Suprapubic skin (tissue), 4 donors: ENCODE results near the gene TUBGCP6. TPM values are rescaled to one million over a fixed set of nuclear protein-coding genes. Genes with fewer than 3 reads are reported as not detected.

Source experiments
- DNase-seq, 2 donors: peaks; one replicate each; pipeline ENCODE4 v3.0.0-alpha.2; 2019; ENCODE audit warnings: low spot score in 2 of 2
- H3K27ac ChIP-seq: fragments of 200-600 bp; sonication (generic); one replicate; pipeline ENCODE4 v1.5.1; 2019
- H3K27me3 ChIP-seq: fragments of 200-600 bp; sonication (generic); one replicate; pipeline ENCODE4 v1.5.1; 2019
- H3K36me3 ChIP-seq: fragments of 200-600 bp; sonication (generic); one replicate; pipeline ENCODE4 v1.5.1; 2019
- H3K4me1 ChIP-seq: fragments of 200-600 bp; sonication (generic); one replicate; pipeline ENCODE4 v1.5.1; 2019
- H3K4me3 ChIP-seq: fragments of 200-600 bp; sonication (generic); one replicate; pipeline ENCODE4 v1.5.1; 2019; ENCODE audit warnings: mild to moderate bottlenecking
- H3K9me3 ChIP-seq: fragments of 200-600 bp; sonication (generic); one replicate; pipeline ENCODE4 v1.5.1; 2019
- EP300 ChIP-seq: sonication (generic); formaldehyde crosslinking; IDR thresholded peaks from one replicate; pipeline ENCODE4 v1.6.1; 2017; ENCODE audit warnings: antibody characterized with exemption
- POLR2A ChIP-seq, 2 donors: fragments of 450-650 bp; IDR thresholded peaks; one replicate each; pipeline ENCODE4 v1.6.1; 2017; ENCODE audit warnings: antibody characterized with exemption in 2 of 2, mild to moderate bottlenecking in 2 of 2, moderate library complexity in 2 of 2
- POLR2AphosphoS5 ChIP-seq, 3 donors: sonication (generic); formaldehyde crosslinking; IDR thresholded peaks; one replicate each; pipeline ENCODE4 v1.6.1; 2017; ENCODE audit warnings: antibody characterized with exemption in 3 of 3
- WGBS: methylation state at CpG from one replicate; pipeline ENCODE4 v1.1.5; 2018; 5-methylcytosine and 5-hydroxymethylcytosine counted together
- total RNA-seq, 4 donors: library from RNA; depleted of rRNA; stranded (reverse); fragments of >200 nt; gene quantifications; one replicate each; pipeline ENCODE4 v1.1.0, GENCODE V29; 2016
- TF ChIP-seq, protein P1 (sequence below), 2 donors: fragments of 200-600 bp in 1 of 2; fragments of 450-650 bp in 1 of 2; sonication (generic) in 1 of 2; IDR thresholded peaks; one replicate each; pipeline ENCODE4 v1.5.1; 2016 to 2019; ENCODE audit warnings: antibody characterized with exemption in 2 of 2, mild to moderate bottlenecking in 1 of 2, moderate library complexity in 1 of 2

The TUBGCP6 gene
- total RNA-seq, 4 donors from 2014 or later: 43.0 to 113 (median 69.7) TPM

DNA sequence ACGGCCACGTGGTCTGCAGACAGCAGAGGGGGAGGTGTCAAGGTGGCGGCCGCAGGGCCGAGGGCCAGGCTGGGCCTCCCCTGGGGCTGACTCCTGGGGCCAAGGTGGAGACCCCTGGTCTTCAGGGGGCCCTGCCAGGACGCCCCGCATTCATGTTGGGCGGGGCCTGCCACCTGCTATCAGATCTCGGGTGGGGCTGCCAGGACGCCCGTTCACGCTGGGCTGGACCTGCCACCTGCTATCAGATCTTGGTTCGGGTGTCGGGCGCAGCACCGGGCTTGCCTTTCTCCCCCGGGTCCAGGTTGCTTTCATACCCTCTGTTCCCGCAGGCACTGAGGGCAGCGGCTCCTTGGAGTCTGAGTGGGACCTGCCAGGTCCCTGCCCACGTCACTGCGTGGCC, 41.5 kb upstream of the TUBGCP6 start:
- WGBS: 93% methylated on average over 2 of the region's 21 CpGs
- Histone ChIP-seq H3K27me3 (no peaks in the 10 kb centered on the region), H3K4me3 (no peak overlapping the region), H3K27ac (peak overlapping the region; percentile 8), H3K36me3 (peaks cover 92% of the 10 kb centered on the region), H3K4me1 (peaks cover 15% of the 10 kb centered on the region), H3K9me3 (no peaks in the 10 kb centered on the region)
- TF ChIP-seq POLR2AphosphoS5 (IDR thresholded peaks at IDR 0.05) (no peak), POLR2A (IDR thresholded peaks at IDR 0.05) (no peak), EP300 (no peak)
- TF ChIP-seq, protein P1, sequence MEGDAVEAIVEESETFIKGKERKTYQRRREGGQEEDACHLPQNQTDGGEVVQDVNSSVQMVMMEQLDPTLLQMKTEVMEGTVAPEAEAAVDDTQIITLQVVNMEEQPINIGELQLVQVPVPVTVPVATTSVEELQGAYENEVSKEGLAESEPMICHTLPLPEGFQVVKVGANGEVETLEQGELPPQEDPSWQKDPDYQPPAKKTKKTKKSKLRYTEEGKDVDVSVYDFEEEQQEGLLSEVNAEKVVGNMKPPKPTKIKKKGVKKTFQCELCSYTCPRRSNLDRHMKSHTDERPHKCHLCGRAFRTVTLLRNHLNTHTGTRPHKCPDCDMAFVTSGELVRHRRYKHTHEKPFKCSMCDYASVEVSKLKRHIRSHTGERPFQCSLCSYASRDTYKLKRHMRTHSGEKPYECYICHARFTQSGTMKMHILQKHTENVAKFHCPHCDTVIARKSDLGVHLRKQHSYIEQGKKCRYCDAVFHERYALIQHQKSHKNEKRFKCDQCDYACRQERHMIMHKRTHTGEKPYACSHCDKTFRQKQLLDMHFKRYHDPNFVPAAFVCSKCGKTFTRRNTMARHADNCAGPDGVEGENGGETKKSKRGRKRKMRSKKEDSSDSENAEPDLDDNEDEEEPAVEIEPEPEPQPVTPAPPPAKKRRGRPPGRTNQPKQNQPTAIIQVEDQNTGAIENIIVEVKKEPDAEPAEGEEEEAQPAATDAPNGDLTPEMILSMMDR (IDR thresholded peaks at IDR 0.05): no peak
- no peak for DNase-seq

DNA sequence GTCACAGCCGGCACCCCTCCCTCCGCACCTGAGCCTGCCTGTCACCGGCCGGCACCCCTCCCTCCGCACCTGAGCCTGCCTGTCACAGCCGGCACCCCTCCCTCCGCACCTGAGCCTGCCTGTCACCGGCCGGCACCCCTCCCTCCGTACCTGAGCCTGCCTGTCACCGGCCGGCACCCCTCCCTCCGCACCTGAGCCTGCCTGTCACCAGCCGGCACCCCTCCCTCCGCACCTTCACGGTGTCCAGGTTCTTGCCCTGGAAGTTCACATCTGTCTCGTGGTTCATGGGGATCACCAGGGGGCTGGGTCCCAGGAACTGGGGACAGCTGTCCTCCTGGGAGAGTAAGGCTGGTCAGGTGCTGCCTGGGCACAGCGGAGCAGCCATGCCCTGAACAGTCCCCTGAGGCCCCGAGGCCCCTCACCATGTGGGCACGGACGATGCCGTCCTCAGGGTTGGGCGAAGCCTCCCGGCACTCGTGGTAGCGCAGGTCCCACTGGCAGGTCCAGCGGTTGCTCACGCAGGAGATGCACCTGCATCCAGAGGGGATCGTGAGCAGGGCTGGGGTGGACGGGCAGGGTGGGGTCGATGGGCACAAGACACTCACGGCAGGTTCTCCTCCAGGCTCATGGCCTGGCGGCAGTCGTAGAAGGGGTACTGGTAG, 40.9 kb upstream of the TUBGCP6 start:
- Histone ChIP-seq H3K4me3 (no peak overlapping the region), H3K36me3 (peaks cover 92% of the 10 kb centered on the region), H3K27ac (peak overlapping the region; percentile 8), H3K4me1 (peaks cover 15% of the 10 kb centered on the region), H3K27me3 (no peaks in the 10 kb centered on the region), H3K9me3 (no peaks in the 10 kb centered on the region)
- TF ChIP-seq POLR2A (IDR thresholded peaks at IDR 0.05) (no peak), POLR2AphosphoS5 (IDR thresholded peaks at IDR 0.05) (no peak), EP300 (no peak)
- TF ChIP-seq, protein P1 (IDR thresholded peaks at IDR 0.05): no peak
- DNase-seq: no peak
- WGBS: 89% methylated on average over 5 of the region's 34 CpGs

DNA sequence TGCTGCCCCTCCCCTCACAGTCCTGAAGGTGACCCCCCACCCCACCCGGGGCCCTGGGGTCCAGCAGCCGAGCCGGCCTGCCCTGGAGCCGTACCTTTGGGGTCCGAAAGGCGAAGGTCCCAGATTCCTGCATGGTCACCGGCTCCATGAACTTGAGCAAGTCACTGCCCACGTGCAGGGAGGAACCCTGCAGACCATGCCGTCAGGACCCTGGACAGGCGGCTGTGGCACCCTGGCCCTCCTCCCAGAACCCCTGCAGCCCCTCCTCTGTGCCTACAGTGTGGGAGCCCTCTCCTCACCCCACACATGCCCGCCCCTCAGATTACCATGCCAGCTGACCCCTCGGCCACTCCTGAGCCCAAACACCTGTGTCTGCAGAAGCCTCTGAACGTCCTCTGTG, 39.7 kb upstream of the TUBGCP6 start:
- 95% methylated on average over 4 of the region's 13 CpGs for WGBS
- Histone ChIP-seq H3K9me3 (no peaks in the 10 kb centered on the region), H3K36me3 (peaks cover 93% of the 10 kb centered on the region), H3K4me3 (no peak overlapping the region), H3K27ac (no peak overlapping the region), H3K27me3 (no peaks in the 10 kb centered on the region), H3K4me1 (peaks cover 15% of the 10 kb centered on the region)
- TF ChIP-seq POLR2A (IDR thresholded peaks at IDR 0.05): no peak
- no peak for TF ChIP-seq POLR2AphosphoS5 (IDR thresholded peaks at IDR 0.05)
- no peak for TF ChIP-seq EP300
- TF ChIP-seq, protein P1 (IDR thresholded peaks at IDR 0.05): no peak
- DNase-seq: no peak

DNA sequence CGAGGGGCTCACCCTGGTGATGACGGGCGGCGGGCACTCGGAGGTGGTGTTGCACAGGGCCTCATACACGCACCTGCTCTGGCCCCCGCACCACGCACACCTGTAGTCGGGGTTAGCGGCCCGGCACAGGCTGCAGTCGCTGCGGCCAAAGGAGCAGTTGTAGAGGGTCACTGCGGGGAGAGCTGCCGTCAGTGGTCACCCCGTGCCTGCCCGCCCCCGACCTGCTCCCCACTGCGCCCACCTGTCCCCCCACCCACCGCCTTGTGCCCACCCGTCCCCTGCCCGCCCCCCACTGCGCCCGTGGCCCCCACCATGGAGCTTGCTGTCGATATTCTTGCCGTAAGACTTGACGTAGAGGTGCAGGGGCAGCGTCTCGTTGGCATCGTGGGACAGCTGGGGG, 39.0 kb upstream of the TUBGCP6 start:
- DNase-seq: no peak
- Histone ChIP-seq H3K9me3 (no peaks in the 10 kb centered on the region), H3K4me1 (peaks cover 15% of the 10 kb centered on the region), H3K4me3 (no peak overlapping the region), H3K27ac (no peak overlapping the region), H3K27me3 (no peaks in the 10 kb centered on the region), H3K36me3 (peaks cover 93% of the 10 kb centered on the region)
- TF ChIP-seq POLR2A (IDR thresholded peaks at IDR 0.05) (no peak), POLR2AphosphoS5 (IDR thresholded peaks at IDR 0.05) (no peak), EP300 (no peak)
- 82% methylated on average over 13 of the region's 30 CpGs for WGBS

DNA sequence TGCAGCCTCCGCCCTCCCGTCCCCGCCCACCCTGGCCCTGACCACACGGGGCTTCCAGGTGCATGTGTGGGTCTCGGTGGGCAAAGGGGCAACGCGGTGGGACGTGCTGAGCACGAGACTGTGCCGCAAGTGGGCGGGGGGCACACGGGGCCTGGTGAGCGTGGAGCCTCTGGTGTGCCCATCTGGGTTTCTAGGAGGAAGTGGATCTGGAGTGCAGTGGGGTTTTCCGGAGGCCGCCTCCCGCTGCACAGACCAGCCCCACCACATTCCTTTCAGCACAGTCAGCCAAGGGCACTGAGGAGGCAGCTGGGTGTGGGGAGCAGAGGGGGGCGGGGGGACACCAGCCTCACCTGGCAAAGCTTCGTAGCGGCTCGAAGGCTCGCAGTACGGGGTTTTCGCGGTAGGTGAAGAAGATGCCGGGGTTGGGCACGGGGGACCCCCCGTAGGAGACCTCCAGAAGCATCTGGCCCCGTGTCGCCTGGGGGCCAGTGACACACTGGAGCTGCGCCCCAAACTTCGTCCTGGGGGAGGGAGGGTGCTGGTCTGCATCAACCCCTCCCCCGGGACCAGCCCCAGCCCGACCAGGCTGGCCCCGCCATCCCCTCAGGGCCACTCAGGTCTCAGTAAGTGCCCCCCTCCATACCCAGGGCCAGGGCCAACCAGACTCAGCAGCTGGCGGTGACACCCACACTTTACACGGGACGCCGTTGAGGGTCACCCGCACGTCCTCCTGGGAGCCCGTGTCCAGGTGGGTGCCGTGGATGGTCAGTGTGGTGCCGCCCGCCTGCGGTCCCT, 37.7 kb upstream of the TUBGCP6 start:
- DNase-seq: no peak
- H3K27me3 ChIP-seq: no peaks in the 10 kb centered on the region
- H3K36me3 ChIP-seq: peaks cover 93% of the 10 kb centered on the region
- H3K4me1 ChIP-seq: peaks cover 15% of the 10 kb centered on the region
- H3K4me3 ChIP-seq: peak overlapping the region; percentile 17
- no peaks in the 10 kb centered on the region for H3K9me3 ChIP-seq
- TF ChIP-seq EP300 (no peak), POLR2A (IDR thresholded peaks at IDR 0.05) (no peak), POLR2AphosphoS5 (IDR thresholded peaks at IDR 0.05) (peak in 1 of 3 donors; percentile 78)
- TF ChIP-seq, protein P1 (IDR thresholded peaks at IDR 0.05): no peak
- peak overlapping the region; percentile 71 for H3K27ac ChIP-seq
- 71% methylated on average over 8 of the region's 45 CpGs for WGBS
